Keratinocyte (primary cell): ENCODE measurements around the gene THBD. TPM values are rescaled to one million over a fixed set of nuclear protein-coding genes. Genes with fewer than 3 reads are reported as not detected.

ENCODE experiments used
- DNase-seq: peaks from one replicate; pipeline ENCODE4 v3.0.0-alpha.2; 2011; ENCODE audit warnings: low read depth, missing footprints, low spot score
- FAIRE-seq: peaks from 2 replicates; lab custom pipeline; 2011; peaks lifted over from hg19 to GRCh38; lab: Jason Lieb, UNC
- H2AFZ ChIP-seq: 2 replicates; pipeline ENCODE4 v1.6.0; 2012; ENCODE audit warnings: low read length, control low read depth, inconsistent platforms; ENCODE audit not compliant: control insufficient read depth
- H3K27ac ChIP-seq: 2 replicates; pipeline ENCODE4 v1.5.1; 2011; ENCODE audit warnings: low read length; ENCODE audit not compliant: control insufficient read depth, insufficient read depth
- H3K27me3 ChIP-seq: 3 replicates; pipeline ENCODE4 v1.6.0; 2011; ENCODE audit warnings: low read length; ENCODE audit not compliant: control insufficient read depth, insufficient read depth; ENCODE audit errors: extremely low read depth
- H3K36me3 ChIP-seq, 2 experiments: 2 replicates in 1 of 2; 3 replicates in 1 of 2; pipeline ENCODE4 v1.5.1; 2011; ENCODE audit warnings: low read length in 2 of 2, mild to moderate bottlenecking in 1 of 2; ENCODE audit not compliant: control insufficient read depth in 2 of 2, insufficient read depth in 2 of 2; ENCODE audit errors: extremely low read depth in 1 of 2
- H3K4me1 ChIP-seq: 3 replicates; pipeline ENCODE4 v1.5.1; 2011; ENCODE audit warnings: low read length; ENCODE audit not compliant: control insufficient read depth, insufficient read depth; ENCODE audit errors: extremely low read depth
- H3K4me2 ChIP-seq: 3 replicates; pipeline ENCODE4 v1.6.0; 2011; ENCODE audit warnings: low read depth, low read length; ENCODE audit not compliant: control insufficient read depth, insufficient read depth; ENCODE audit errors: extremely low read depth
- H3K4me3 ChIP-seq, 3 experiments: fragments of 200-600 bp in 1 of 3; sonication (generic) in 1 of 3; 2 replicates in 2 of 3; 3 replicates in 1 of 3; pipeline ENCODE4 v1.5.1; 2011 to 2016; ENCODE audit warnings: low read length in 3 of 3, mild to moderate bottlenecking in 3 of 3, control low read depth in 2 of 3, inconsistent platforms in 1 of 3, low read depth in 1 of 3, mixed read lengths in 1 of 3, mixed run types in 1 of 3, moderate library complexity in 1 of 3; ENCODE audit not compliant: control insufficient read depth in 2 of 3, insufficient read depth in 2 of 3; ENCODE audit errors: extremely low read depth in 1 of 3
- H3K79me2 ChIP-seq: 2 replicates; pipeline ENCODE4 v1.6.0; 2012; ENCODE audit warnings: low read length; ENCODE audit not compliant: control insufficient read depth, insufficient read depth
- H3K9ac ChIP-seq: 3 replicates; pipeline ENCODE4 v1.6.0; 2011; ENCODE audit warnings: low read length; ENCODE audit not compliant: control insufficient read depth, insufficient read depth; ENCODE audit errors: extremely low read depth
- H3K9me1 ChIP-seq: 3 replicates; pipeline ENCODE4 v1.6.0; 2011; ENCODE audit warnings: low read length; ENCODE audit not compliant: control insufficient read depth, insufficient read depth; ENCODE audit errors: extremely low read depth
- H3K9me3 ChIP-seq: 2 replicates; pipeline ENCODE4 v1.5.1; 2012; ENCODE audit warnings: low read depth, low read length; ENCODE audit not compliant: control insufficient read depth
- H4K20me1 ChIP-seq: 3 replicates; pipeline ENCODE4 v1.6.0; 2011; ENCODE audit warnings: low read length; ENCODE audit not compliant: control insufficient read depth, insufficient read depth; ENCODE audit errors: extremely low read depth
- CTCF ChIP-seq, 3 experiments: IDR thresholded peaks in 1 of 3; conservative IDR thresholded peaks in 1 of 3; optimal IDR thresholded peaks in 1 of 3; 2 replicates in 2 of 3; 3 replicates in 1 of 3; pipeline versions ENCODE3 to v1.5.1; 2011; ENCODE audit warnings: low read length in 3 of 3, mild to moderate bottlenecking in 3 of 3, moderate library complexity in 2 of 3, control low read depth in 1 of 3, inconsistent platforms in 1 of 3; ENCODE audit not compliant: insufficient read depth in 2 of 3; ENCODE audit errors: extremely low read depth in 1 of 3
- EZH2 ChIP-seq: IDR thresholded peaks from one replicate; pipeline ENCODE4 v1.6.1; 2012; ENCODE audit warnings: inconsistent platforms, mild to moderate bottlenecking, low read length, moderate library complexity
- dilution Hi-C: fragments of 300-500 bp; cut with MboI; formaldehyde crosslinking; loops from one replicate; pipeline ENCODE4 v1.7.0; 2020; ENCODE audit warnings: low sequenced_read_pairs; ENCODE audit not compliant: extremely low pct_ligation_motif_present
- polyA plus RNA-seq, 5 experiments: library from polyadenylated mRNA; depleted of rRNA in 3 of 5; stranded (reverse) in 3 of 5; stranded (forward) in 1 of 5; unstranded in 1 of 5; fragments of >200 nt; gene quantifications; 1 replicate in 1 of 5; 2 replicates in 3 of 5; 3 replicates in 1 of 5; pipeline versions ENCODE4 v1.2.1 to v1.2.3, GENCODE V29; 2011 to 2012; ENCODE audit warnings: missing spikeins in 2 of 5, low read depth in 1 of 5, low replicate concordance in 1 of 5

The THBD gene
- polyA plus RNA-seq, 1 donor (not counting 4 experiments of a cell fraction or from before 2014, with no cell fraction given): 4.7 TPM

GRCh38 chr20:23036371-23036770 is 13.1 kb downstream of the THBD start:
- dilution Hi-C loops: loop anchor here (25.0 kb wide), 1 partner anchor 151 kb away; no protein-coding TSS in a partner anchor
- Histone ChIP-seq H3K79me2 (no peaks in the 10 kb centered on the region), H3K27ac (no peak overlapping the region), H3K9me3 (no peaks in the 10 kb centered on the region), H2AFZ (no peak overlapping the region), H3K9me1 (no peaks in the 10 kb centered on the region), H3K4me1 (peaks cover 4% of the 10 kb centered on the region), H3K27me3 (peaks cover 41% of the 10 kb centered on the region), H4K20me1 (no peaks in the 10 kb centered on the region), H3K4me2 (no peak overlapping the region), H3K36me3 (no peaks in the 10 kb centered on the region), H3K9ac (no peak overlapping the region), H3K4me3 (no peak overlapping the region)
- no peak for FAIRE-seq
- DNase-seq: no peak
- no peak for TF ChIP-seq CTCF (optimal IDR thresholded peaks at IDR 0.05 in 1 of 3, IDR thresholded peaks at IDR 0.05 in 1 of 3, conservative IDR thresholded peaks at IDR 0.05 in 1 of 3; ENCODE audit: extremely low read depth in 1 of 3, insufficient read depth in 2 of 3, low read length in 3 of 3)
- no peak for TF ChIP-seq EZH2

- no peaks in the 10 kb centered on the region for H3K9me3 ChIP-seq
- no peaks in the 10 kb centered on the region for H3K9me1 ChIP-seq
- H3K9ac ChIP-seq: no peak overlapping the region
- FAIRE-seq (no peak), DNase-seq (no peak)
- peaks cover 4% of the 10 kb centered on the region for H3K4me1 ChIP-seq
- TF ChIP-seq EZH2 (no peak), CTCF (optimal IDR thresholded peaks at IDR 0.05 in 1 of 3, IDR thresholded peaks at IDR 0.05 in 1 of 3, conservative IDR thresholded peaks at IDR 0.05 in 1 of 3; ENCODE audit: extremely low read depth in 1 of 3, insufficient read depth in 2 of 3, low read length in 3 of 3) (no peak)
- H3K27ac ChIP-seq: no peak overlapping the region
- H3K27me3 ChIP-seq: peaks cover 41% of the 10 kb centered on the region
- no peak overlapping the region for H3K4me3 ChIP-seq
- H4K20me1 ChIP-seq: no peaks in the 10 kb centered on the region
- dilution Hi-C loops: loop anchor here (25.0 kb wide), 1 partner anchor 152 kb away; no protein-coding TSS in a partner anchor
- H3K79me2 ChIP-seq: no peaks in the 10 kb centered on the region
- no peaks in the 10 kb centered on the region for H3K36me3 ChIP-seq
- no peak overlapping the region for H2AFZ ChIP-seq
- H3K4me2 ChIP-seq: no peak overlapping the region
These were observed 13.7 kb downstream of the THBD start for GRCh38 chr20:23035731-23036130.
